ENCODE results near the gene ZFY. TPM values are rescaled to one million over a fixed set of nuclear protein-coding genes. Genes with fewer than 3 reads are reported as not detected.

Gene ZFY
- total RNA-seq (2022; extraction: Qiagen RNA extraction; ENCODE audit: low read depth): 2.9 to 3.9 TPM (median 3.1 TPM) in 5 replicates

GRCh38 chrY:2934861-2935715 is at the start of gene ZFY:
TSS of gene ZFY (plus strand) at chrY:2935381. CDS start at chrY:2953937, 18,556 bp downstream.

Other genes with a start within 250 kb of the ZFY start
- not detected in 5 replicates for gene SRY, start 147.7 kb upstream of the ZFY start, total RNA-seq (2022; extraction: Qiagen RNA extraction; ENCODE audit: low read depth)
- 264 to 316 TPM (median 291 TPM) in 5 replicates for gene RPS4Y1, start 93.8 kb upstream of the ZFY start, total RNA-seq (2022; extraction: Qiagen RNA extraction; ENCODE audit: low read depth)

Measured in A549 treated with RU486 at 1 μM for 4 hours (cell line).